BLaER1 (cell line): ENCODE measurements around the gene B3GALT6.

ENCODE experiments used
- H3K27ac ChIP-seq: shearing (Covaris generic); formaldehyde crosslinking; 2 replicates; pipeline ENCODE4 v1.8.1; 2022
- H3K27me3 ChIP-seq: shearing (Covaris generic); formaldehyde crosslinking; 2 replicates; pipeline ENCODE4 v1.8.1; 2022
- H3K36me3 ChIP-seq: shearing (Covaris generic); formaldehyde crosslinking; 2 replicates; pipeline ENCODE4 v1.8.1; 2022
- H3K4me1 ChIP-seq: shearing (Covaris generic); formaldehyde crosslinking; 2 replicates; pipeline ENCODE4 v1.8.1; 2022
- H3K4me2 ChIP-seq: shearing (Covaris generic); formaldehyde crosslinking; 2 replicates; pipeline ENCODE4 v1.8.1; 2022
- H3K4me3 ChIP-seq: shearing (Covaris generic); formaldehyde crosslinking; 2 replicates; pipeline ENCODE4 v1.8.1; 2022
- H3K9ac ChIP-seq: shearing (Covaris generic); formaldehyde crosslinking; 2 replicates; pipeline ENCODE4 v1.8.1; 2022
- H3K9me3 ChIP-seq: shearing (Covaris generic); formaldehyde crosslinking; 2 replicates; pipeline ENCODE4 v1.8.1; 2022
- H4K20me1 ChIP-seq: shearing (Covaris generic); formaldehyde crosslinking; 2 replicates; pipeline ENCODE4 v1.8.1; 2022
- Cebpa-rat ChIP-seq: shearing (Covaris generic); IDR thresholded peaks from 2 replicates; pipeline ENCODE4 v1.8.1; 2022

The B3GALT6 gene

DNA sequence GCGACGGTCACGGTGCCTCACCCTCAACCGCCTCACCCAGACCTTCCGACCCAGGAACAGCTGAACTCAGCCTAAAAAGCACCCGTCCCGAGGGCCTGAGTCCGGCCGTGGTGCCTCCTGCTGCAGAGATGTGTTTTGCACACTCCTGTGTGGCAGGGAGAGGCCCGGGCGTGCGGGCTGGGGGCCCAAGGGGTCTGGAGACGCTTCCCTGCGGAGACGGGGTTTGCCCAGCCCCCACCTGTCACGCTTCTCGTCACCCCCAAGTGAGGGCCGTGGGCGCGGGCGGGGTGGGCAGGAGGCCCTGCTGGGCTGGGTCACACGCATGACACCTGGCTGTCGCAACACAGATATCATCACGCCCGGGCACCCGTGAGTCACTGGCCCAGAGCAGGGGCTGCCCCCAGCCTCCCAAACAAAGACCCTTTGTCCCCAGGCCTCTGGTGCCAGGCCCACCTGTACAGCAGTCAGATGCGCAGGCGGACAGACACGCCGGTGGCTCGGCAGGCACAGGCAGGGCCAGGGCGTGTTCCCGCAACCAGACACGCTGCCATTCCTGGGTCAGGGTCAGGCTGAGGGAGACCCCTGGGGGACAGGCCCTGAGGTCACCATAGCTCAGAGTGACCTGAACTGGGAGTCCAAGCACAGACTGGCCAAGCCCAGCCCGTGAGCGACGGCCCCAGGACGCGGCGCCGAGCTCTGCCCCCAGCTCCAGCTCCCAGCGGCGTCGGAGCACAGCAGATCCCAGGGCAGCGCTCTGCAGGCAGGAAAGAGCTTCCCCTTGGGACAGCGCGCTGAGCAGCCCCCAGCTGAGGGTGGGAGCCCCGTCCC lies 6.1 kb downstream of the B3GALT6 start:
- Histone ChIP-seq H3K36me3 (peaks cover 26% of the 10 kb centered on the region), H3K27me3 (0 out of 2 replicates have a peak, but pooled peaks cover 7% of the 10 kb centered on the region), H3K4me2 (peak overlapping the region; percentile 99), H3K27ac (peak overlapping the region; percentile 61), H3K4me1 (peaks cover 97% of the 10 kb centered on the region), H3K4me3 (peak overlapping the region; percentile 7), H3K9ac (peak overlapping the region; percentile 70), H3K9me3 (no peaks in the 10 kb centered on the region), H4K20me1 (peaks cover 74% of the 10 kb centered on the region)
- no peak for TF ChIP-seq Cebpa-rat

DNA sequence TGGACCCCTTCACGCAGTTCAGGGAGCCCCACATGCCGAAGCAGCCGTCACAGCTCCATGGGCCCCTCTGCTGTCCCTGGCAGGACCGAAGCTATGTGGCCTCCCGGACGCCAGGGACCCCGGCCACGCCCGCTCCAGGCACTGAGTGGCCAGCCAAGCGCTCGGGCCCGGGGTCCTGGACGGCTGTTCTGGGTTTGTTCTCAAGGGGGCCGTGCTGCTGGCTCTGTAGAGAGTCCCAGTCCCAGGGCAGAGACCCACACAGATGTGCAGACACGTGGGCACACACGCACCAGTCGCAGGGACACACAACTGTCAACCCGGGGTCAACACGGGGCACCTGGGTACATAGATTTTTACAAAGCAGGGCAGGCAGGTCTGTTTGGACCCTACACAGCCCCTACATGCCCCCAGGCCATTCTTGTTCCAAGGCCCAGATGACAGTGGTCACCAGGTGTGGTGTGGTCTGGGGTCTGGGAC lies 6.7 kb downstream of the B3GALT6 start:
- Histone ChIP-seq H3K4me3 (no peak overlapping the region), H3K36me3 (peaks cover 25% of the 10 kb centered on the region)

DNA sequence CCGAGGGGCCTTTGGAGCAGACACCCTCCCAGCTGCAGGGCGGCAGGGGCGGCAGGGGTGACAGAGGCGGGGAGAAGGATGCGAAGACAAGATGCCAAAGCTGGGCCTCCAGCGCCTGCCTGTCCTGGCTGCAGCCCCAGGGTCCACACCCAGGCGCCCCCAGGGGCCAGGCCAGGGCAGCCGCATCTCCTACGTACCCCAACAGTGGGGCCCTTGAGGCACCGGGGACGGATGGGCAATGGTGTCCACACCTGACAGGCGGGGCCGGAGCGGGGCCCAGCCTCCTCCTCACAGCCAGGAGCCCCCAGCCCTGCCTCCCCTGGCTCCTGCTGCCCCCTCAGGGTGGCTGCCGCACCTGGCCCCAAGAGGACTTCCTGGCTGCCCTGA lies 7.2 kb downstream of the B3GALT6 start:
- Histone ChIP-seq H3K9me3 (no peaks in the 10 kb centered on the region), H3K4me3 (no peak overlapping the region), H3K27me3 (peaks cover 12% of the 10 kb centered on the region; the same call in 1 of the 2 replicates), H3K4me2 (peak overlapping the region; percentile 99), H4K20me1 (peaks cover 73% of the 10 kb centered on the region), H3K27ac (no peak overlapping the region), H3K4me1 (peaks cover 97% of the 10 kb centered on the region), H3K9ac (0 out of 2 replicates have a peak overlapping the region, but pooled peaks have one; percentile 19), H3K36me3 (peaks cover 20% of the 10 kb centered on the region)
- no peak for TF ChIP-seq Cebpa-rat

More for the DNA sequence above, 6.7 kb downstream of the B3GALT6 start:
- H4K20me1 ChIP-seq = peaks cover 73% of the 10 kb centered on the region
- peaks cover 97% of the 10 kb centered on the region for H3K4me1 ChIP-seq
- TF ChIP-seq Cebpa-rat = no peak
- peaks cover 7% of the 10 kb centered on the region; the same call in 1 of the 2 replicates for H3K27me3 ChIP-seq
- no peaks in the 10 kb centered on the region for H3K9me3 ChIP-seq
- H3K27ac ChIP-seq = 0 out of 2 replicates have a peak overlapping the region, but pooled peaks have one; percentile 18
- peak overlapping the region; percentile 99 for H3K4me2 ChIP-seq
- H3K9ac ChIP-seq = 0 out of 2 replicates have a peak overlapping the region, but pooled peaks have one; percentile 19

DNA sequence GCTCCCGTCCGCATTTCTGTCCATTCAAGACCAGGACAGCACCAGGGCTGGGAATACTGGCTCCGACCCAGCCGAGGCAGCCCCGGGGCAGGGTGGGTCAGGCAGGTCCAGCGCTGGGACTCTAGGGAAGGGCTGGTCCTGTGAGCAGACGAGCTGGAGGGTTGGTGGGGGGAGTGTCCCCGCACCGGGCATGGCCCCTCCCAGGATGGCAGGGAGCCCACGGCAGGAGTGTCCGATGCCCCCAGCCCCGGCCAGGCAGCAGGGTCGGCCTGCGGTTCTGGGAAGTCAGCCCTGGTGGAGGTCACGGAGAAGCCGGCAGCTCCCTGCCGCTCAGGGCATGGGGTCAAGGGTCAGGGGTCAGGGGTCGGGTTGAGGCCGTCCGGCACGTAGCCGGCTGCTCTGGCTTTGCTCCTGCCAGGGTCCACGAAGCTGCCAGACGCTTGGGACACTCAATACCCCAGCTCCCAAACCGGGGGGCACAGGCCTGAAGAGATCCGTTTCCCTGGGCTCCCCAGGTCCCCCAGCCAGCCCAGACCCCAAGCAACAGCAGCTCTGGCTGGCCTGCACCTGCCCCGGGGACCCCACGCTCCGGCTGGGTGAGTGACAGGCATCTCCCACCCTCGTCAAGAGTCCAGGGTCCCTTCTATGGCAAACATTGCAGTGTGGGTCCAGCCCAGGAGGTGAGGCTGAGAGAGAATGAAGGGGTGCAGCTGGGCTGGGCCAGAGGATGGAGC lies 7.7 kb downstream of the B3GALT6 start:
- no peak for TF ChIP-seq Cebpa-rat
- H3K4me2 ChIP-seq = peak overlapping the region; percentile 45

DNA sequence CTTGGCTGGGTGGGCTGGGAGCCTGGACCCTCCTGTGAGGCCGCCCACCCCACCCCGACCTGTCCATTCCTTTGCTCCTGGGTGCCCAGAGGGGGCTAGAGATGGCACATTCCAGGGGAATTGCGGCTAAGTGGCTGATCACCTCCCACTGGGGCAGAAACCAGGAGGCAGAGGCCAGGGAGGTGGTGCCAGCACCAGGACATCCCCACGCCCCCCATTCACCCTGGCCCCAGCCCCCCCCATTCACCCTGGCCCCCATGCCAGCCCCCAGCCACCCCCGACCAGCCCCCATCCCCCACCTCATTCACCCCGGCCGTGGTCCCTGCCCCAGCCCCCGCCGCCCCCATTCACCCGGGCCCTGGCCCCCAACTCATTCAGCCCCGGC lies 8.3 kb downstream of the B3GALT6 start:
- H3K9me3 ChIP-seq = no peaks in the 10 kb centered on the region

More for the DNA sequence above, 7.7 kb downstream of the B3GALT6 start:
- no peak overlapping the region for H3K9ac ChIP-seq
- H3K36me3 ChIP-seq = peaks cover 15% of the 10 kb centered on the region
- 0 out of 2 replicates have a peak overlapping the region, but pooled peaks have one; percentile 26 for H3K27ac ChIP-seq
- peaks cover 93% of the 10 kb centered on the region for H3K4me1 ChIP-seq
- H4K20me1 ChIP-seq = peaks cover 69% of the 10 kb centered on the region
- H3K27me3 ChIP-seq = peaks cover 14% of the 10 kb centered on the region; the same call in 1 of the 2 replicates
- no peak overlapping the region for H3K4me3 ChIP-seq
- H3K9me3 ChIP-seq = no peaks in the 10 kb centered on the region

DNA sequence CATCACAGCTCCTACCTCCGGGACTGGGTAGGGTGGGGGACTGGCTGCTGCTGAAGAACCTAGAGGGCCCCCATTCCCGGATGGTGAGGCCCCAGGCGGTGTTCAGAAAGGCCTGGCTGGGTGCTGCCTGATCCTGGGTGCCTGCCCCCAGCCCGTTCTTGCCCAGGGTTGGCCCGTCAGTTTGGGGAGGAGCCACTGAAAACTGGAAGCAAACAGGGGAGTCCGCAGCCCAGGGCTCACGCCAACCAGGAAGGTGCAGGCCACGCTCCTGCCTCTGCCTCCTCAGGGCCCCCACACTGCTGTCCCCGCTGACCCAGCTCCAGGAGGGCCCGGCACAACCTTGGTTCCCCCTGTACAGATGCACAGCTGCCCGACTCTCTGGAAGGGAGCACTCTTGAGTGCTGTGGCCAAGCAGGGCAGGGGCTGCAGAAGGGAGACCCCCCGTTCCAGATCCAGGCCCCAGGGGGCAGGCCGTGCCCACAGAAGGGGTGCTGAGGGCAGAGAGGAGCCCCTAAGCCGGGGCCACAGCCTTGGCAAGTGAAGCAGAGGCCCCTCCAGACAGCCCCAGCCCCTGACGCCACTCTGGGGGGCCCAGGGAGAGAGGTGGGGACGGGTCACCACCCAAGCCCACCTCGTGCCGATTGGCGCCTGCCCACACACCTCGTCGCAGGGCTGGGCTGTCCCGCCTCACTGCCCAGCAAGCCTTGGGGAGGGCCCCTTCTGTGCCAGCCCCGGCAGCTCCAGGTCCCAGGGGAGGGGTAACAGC lies 9.0 kb downstream of the B3GALT6 start:
- no peak overlapping the region for H3K4me3 ChIP-seq
- peaks cover 66% of the 10 kb centered on the region for H4K20me1 ChIP-seq
- H3K27me3 ChIP-seq = peaks cover 23% of the 10 kb centered on the region
- H3K4me1 ChIP-seq = peaks cover 87% of the 10 kb centered on the region
- no peaks in the 10 kb centered on the region for H3K9me3 ChIP-seq
- TF ChIP-seq Cebpa-rat = no peak
- H3K9ac ChIP-seq = peak overlapping the region; percentile 54; the same call in 1 of the 2 replicates
- H3K36me3 ChIP-seq = 0 out of 2 replicates have a peak, but pooled peaks cover 2% of the 10 kb centered on the region
- H3K4me2 ChIP-seq = peak overlapping the region; percentile 92
- H3K27ac ChIP-seq = peak overlapping the region; percentile 59

More for the DNA sequence above, 8.3 kb downstream of the B3GALT6 start:
- H3K27ac ChIP-seq = 0 out of 2 replicates have a peak overlapping the region, but pooled peaks have one; percentile 26
- H3K4me1 ChIP-seq = peaks cover 87% of the 10 kb centered on the region
- no peak overlapping the region for H3K9ac ChIP-seq
- H3K4me2 ChIP-seq = peak overlapping the region; percentile 45
- no peak for TF ChIP-seq Cebpa-rat
- H3K27me3 ChIP-seq = peaks cover 16% of the 10 kb centered on the region
- peaks cover 9% of the 10 kb centered on the region; the same call in 1 of the 2 replicates for H3K36me3 ChIP-seq
- peaks cover 66% of the 10 kb centered on the region for H4K20me1 ChIP-seq
- no peak overlapping the region for H3K4me3 ChIP-seq

DNA sequence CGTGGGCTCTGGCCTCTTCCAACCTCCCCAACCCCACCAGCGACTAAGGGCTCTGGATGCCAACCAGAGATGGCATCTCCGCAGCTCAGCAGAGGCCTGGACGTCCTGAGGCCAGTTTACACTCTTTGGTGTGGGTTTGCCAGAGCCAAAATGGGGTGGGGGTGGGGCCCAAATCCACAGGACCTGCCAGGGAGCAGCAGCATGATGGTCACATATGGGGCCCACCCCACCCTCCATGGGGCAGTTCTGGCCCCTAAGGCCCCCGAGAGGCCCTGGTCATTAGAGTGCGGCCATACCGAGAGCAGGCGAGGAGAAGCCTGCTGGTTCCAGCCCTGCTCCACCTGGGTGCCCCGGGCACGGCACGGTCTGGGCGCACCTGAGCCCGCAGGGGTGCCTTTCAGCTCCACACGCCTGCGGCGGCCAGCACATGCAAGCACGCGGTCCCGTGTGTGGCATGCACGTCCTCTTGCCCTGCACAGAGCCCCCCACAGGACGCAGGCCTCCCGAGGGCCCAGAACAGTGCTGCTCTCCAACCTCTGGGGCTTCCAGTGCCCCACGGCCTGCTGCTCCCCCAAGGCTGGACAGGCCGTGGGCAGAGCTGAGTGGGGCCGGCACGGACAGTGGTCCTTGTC lies 9.7 kb downstream of the B3GALT6 start:
- Histone ChIP-seq H3K4me2 (peak overlapping the region; percentile 92), H3K27me3 (peaks cover 28% of the 10 kb centered on the region), H3K9me3 (no peaks in the 10 kb centered on the region), H3K36me3 (no peaks in the 10 kb centered on the region), H4K20me1 (peaks cover 66% of the 10 kb centered on the region), H3K4me1 (peaks cover 87% of the 10 kb centered on the region), H3K4me3 (no peak overlapping the region), H3K27ac (peak overlapping the region; percentile 59; the same call in 1 of the 2 replicates), H3K9ac (peak overlapping the region; percentile 54; the same call in 1 of the 2 replicates)
- TF ChIP-seq Cebpa-rat = no peak

DNA sequence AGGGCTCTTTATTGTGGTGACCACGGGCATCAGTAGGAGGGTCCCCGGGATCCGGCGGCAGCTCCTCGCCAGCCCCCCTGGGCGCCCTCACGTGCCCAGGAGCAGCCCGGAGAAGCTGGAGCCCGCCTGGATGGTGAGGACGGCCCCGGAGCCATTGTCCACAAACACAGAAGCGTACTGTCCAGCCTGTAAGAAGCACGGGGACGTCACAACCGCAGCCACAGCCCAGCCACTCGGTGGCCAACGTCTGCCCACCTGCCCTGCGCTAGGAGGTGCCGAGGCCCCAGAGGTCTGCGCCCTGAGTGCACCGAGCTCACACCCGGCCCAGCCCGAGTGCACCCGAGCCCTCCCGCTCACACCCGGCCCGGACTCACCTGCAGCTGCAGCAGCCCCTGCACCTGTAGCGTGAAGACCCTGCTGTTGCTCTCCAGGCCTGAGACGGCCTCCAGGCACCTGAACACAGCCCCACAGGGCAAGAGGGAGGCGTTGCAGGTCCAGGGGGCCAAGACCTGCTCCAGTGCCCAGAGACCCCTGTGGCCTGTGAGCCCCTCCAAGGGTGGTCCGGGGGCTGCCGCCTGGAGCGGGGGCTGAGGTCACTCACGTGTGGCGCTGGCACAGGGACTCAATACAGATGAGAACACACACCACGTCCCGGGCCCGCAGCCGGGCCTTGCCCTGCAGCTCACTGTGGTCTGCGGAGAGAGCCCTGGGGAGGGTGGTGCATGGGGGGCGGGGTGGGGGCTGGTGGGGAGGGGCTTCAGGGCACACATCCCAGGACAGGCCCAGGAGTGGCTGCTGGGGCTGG lies 10.6 kb downstream of the B3GALT6 start:
- Histone ChIP-seq H4K20me1 (peaks cover 66% of the 10 kb centered on the region), H3K4me3 (no peak overlapping the region), H3K27me3 (peaks cover 38% of the 10 kb centered on the region), H3K36me3 (no peaks in the 10 kb centered on the region), H3K4me2 (peak overlapping the region; percentile 92), H3K9me3 (no peaks in the 10 kb centered on the region), H3K4me1 (peaks cover 85% of the 10 kb centered on the region), H3K27ac (no peak overlapping the region), H3K9ac (no peak overlapping the region)
- TF ChIP-seq Cebpa-rat = no peak
